ENCODE results near the gene ANKRD42.
"Not testable (repeated sequence)": the region's sequence is repeated elsewhere in the genome, so short reads cannot be mapped to it uniquely, and the experiment has no call there.

Gene ANKRD42

GRCh38 chr11:83249445-83249844 lies 55.9 kb downstream of the ANKRD42 start:
- no peak for DNase-seq

- peak; percentile 9 for DNase-seq
Observed at GRCh38 chr11:83249972-83250593, 56.6 kb downstream of the ANKRD42 start.

GRCh38 chr11:83252266-83252665 lies 58.8 kb downstream of the ANKRD42 start:
- no peak for DNase-seq

- no peak for DNase-seq
Observed at GRCh38 chr11:83252941-83253340, 59.4 kb downstream of the ANKRD42 start.

GRCh38 chr11:83255366-83255765 lies 61.9 kb downstream of the ANKRD42 start:
- DNase-seq: no peak

GRCh38 chr11:83256602-83257340 lies 63.3 kb downstream of the ANKRD42 start:
- no peak for DNase-seq

GRCh38 chr11:83257761-83258168 lies 64.3 kb downstream of the ANKRD42 start:
- no peak for DNase-seq

GRCh38 chr11:83259559-83259958 lies 66.0 kb downstream of the ANKRD42 start:
- no peak for DNase-seq

- DNase-seq: no peak
Observed at GRCh38 chr11:83265331-83265730, 71.8 kb downstream of the ANKRD42 start.

- DNase-seq: not testable (repeated sequence)
Observed at GRCh38 chr11:83269080-83269479, 75.6 kb downstream of the ANKRD42 start.

- not testable (repeated sequence) for DNase-seq
Observed at GRCh38 chr11:83271734-83272133, 78.2 kb downstream of the ANKRD42 start.

GRCh38 chr11:83272627-83273026 lies 79.1 kb downstream of the ANKRD42 start:
- DNase-seq: no peak

GRCh38 chr11:83275888-83276641 lies 82.6 kb downstream of the ANKRD42 start:
- DNase-seq: no peak

- DNase-seq: no peak
Observed at GRCh38 chr11:83278351-83278750, 84.8 kb downstream of the ANKRD42 start.

GRCh38 chr11:83280256-83280655 lies 86.7 kb downstream of the ANKRD42 start:
- no peak for DNase-seq

GRCh38 chr11:83282084-83282716 lies 88.7 kb downstream of the ANKRD42 start:
- DNase-seq: no peak

GRCh38 chr11:83284501-83285150 lies 91.1 kb downstream of the ANKRD42 start:
- no peak for DNase-seq

- DNase-seq: peak; percentile 80
Observed at GRCh38 chr11:83285151-83285770, 91.7 kb downstream of the ANKRD42 start.

- peak; percentile 94 for DNase-seq
Observed at GRCh38 chr11:83285771-83286528, 92.4 kb downstream of the ANKRD42 start, which contains the start of gene CCDC90B. TSS of gene CCDC90B (minus strand) at chr11:83286367. CDS start at chr11:83285972, 395 bp downstream.

- DNase-seq: no peak
Observed at GRCh38 chr11:83287631-83288030, 94.1 kb downstream of the ANKRD42 start.

- DNase-seq: no peak
Observed at GRCh38 chr11:83292709-83293456, 99.4 kb downstream of the ANKRD42 start.

Data from GF-D8 (cell line).